DMS79 treated with DMSO at 0.1 percent for 48 hours (cell line): ENCODE measurements around the gene KIF26B.
"Not testable (repeated sequence)": the region's sequence is repeated elsewhere in the genome, so short reads cannot be mapped to it uniquely, and the experiment has no call there.

Experiments
- DNase-seq: peaks from one replicate; lab custom pipeline; 2025; lab: John Stamatoyannopoulos, UW

KIF26B gene

GRCh38 chr1:245651093-245651492, 496.3 kb downstream of the KIF26B start:
- DNase-seq, result no peak

GRCh38 chr1:245652116-245652515, 497.3 kb downstream of the KIF26B start:
- DNase-seq, result no peak

GRCh38 chr1:245652660-245653427, 498.1 kb downstream of the KIF26B start:
- no peak for DNase-seq

GRCh38 chr1:245654460-245655050, 499.8 kb downstream of the KIF26B start:
- DNase-seq, result no peak

- no peak for DNase-seq
These were observed 501.5 kb downstream of the KIF26B start for GRCh38 chr1:245656189-245656717.

- no peak for DNase-seq
These were observed 502.6 kb downstream of the KIF26B start for GRCh38 chr1:245657371-245657770.

- DNase-seq, result no peak
These were observed 508.6 kb downstream of the KIF26B start for GRCh38 chr1:245663373-245663772.

GRCh38 chr1:245663841-245664240, 509.1 kb downstream of the KIF26B start:
- DNase-seq, result no peak

- no peak for DNase-seq
These were observed 511.6 kb downstream of the KIF26B start for GRCh38 chr1:245666412-245666811.

GRCh38 chr1:245671349-245671748, 516.6 kb downstream of the KIF26B start:
- DNase-seq, result no peak

- no peak for DNase-seq
These were observed 517.4 kb downstream of the KIF26B start for GRCh38 chr1:245671966-245672767.

GRCh38 chr1:245672836-245673656, 518.3 kb downstream of the KIF26B start:
- DNase-seq, result not testable (repeated sequence)

GRCh38 chr1:245673881-245674414, 519.2 kb downstream of the KIF26B start:
- no peak for DNase-seq

GRCh38 chr1:245677461-245678240, 522.9 kb downstream of the KIF26B start:
- DNase-seq, result no peak

- no peak for DNase-seq
These were observed 524.2 kb downstream of the KIF26B start for GRCh38 chr1:245678860-245679411.

GRCh38 chr1:245679821-245680780, 525.3 kb downstream of the KIF26B start:
- no peak for DNase-seq

- peak; percentile 52 for DNase-seq
These were observed 528.1 kb downstream of the KIF26B start for GRCh38 chr1:245682638-245683628.

- no peak for DNase-seq
These were observed 528.9 kb downstream of the KIF26B start for GRCh38 chr1:245683676-245684075.
